Neuronal stem cell (in vitro differentiated cells): Measurements from ENCODE around the gene C2CD3.

Experiments used
- DNase-seq: peaks from one replicate; pipeline ENCODE4 v3.0.0-alpha.2; 2013; ENCODE audit warnings: low spot score
- H2AFZ ChIP-seq: one replicate; pipeline ENCODE4 v1.6.1; 2013; ENCODE audit warnings: mild to moderate bottlenecking, low read length, inconsistent platforms
- H2AK5ac ChIP-seq: 2 replicates; pipeline ENCODE4 v1.6.1; 2013; ENCODE audit warnings: low read depth, mild to moderate bottlenecking, inconsistent platforms, low read length, moderate library complexity, mixed read lengths
- H2BK120ac ChIP-seq: 2 replicates; pipeline ENCODE4 v1.6.1; 2013; ENCODE audit warnings: low read depth, mild to moderate bottlenecking, inconsistent platforms, low read length, moderate library complexity, mixed read lengths
- H2BK12ac ChIP-seq: one replicate; pipeline ENCODE4 v1.6.1; 2013; ENCODE audit warnings: low read length, inconsistent platforms
- H2BK15ac ChIP-seq: 2 replicates; pipeline ENCODE4 v1.6.1; 2013; ENCODE audit warnings: mild to moderate bottlenecking, low read length, inconsistent platforms, mixed read lengths
- H2BK5ac ChIP-seq: one replicate; pipeline ENCODE4 v1.6.1; 2013; ENCODE audit warnings: inconsistent platforms, mild to moderate bottlenecking, low read length, moderate library complexity
- H3K14ac ChIP-seq: one replicate; pipeline ENCODE4 v1.6.1; 2013; ENCODE audit warnings: low read length, inconsistent platforms
- H3K18ac ChIP-seq: 2 replicates; pipeline ENCODE4 v1.6.1; 2013; ENCODE audit warnings: low read length, inconsistent platforms
- H3K23ac ChIP-seq: 2 replicates; pipeline ENCODE4 v1.6.1; 2013; ENCODE audit warnings: low read depth, mild to moderate bottlenecking, mixed read lengths, low read length, inconsistent platforms; ENCODE audit not compliant: poor library complexity
- H3K27ac ChIP-seq: replicated peaks from 3 replicates; pipeline ENCODE4 v1.5.1; 2013; ENCODE audit warnings: low read length, inconsistent platforms
- H3K27me3 ChIP-seq, 3 experiments: 2 replicates each; pipeline ENCODE4 v1.6.1; 2013; ENCODE audit warnings: low read length in 3 of 3, mild to moderate bottlenecking in 2 of 3, inconsistent platforms in 1 of 3, low read depth in 1 of 3, mixed read lengths in 1 of 3, moderate library complexity in 1 of 3; ENCODE audit not compliant: control insufficient read depth in 3 of 3, insufficient read depth in 3 of 3
- H3K36me3 ChIP-seq, 2 donors: replicated peaks in 1 of 2; 2 replicates each; pipeline ENCODE4 v1.6.1; 2013; ENCODE audit warnings: low read length in 2 of 2; ENCODE audit not compliant: control insufficient read depth in 2 of 2, insufficient read depth in 2 of 2
- H3K4ac ChIP-seq: 2 replicates; pipeline ENCODE4 v1.6.1; 2013; ENCODE audit warnings: inconsistent platforms, mild to moderate bottlenecking, low read length, moderate library complexity
- H3K4me1 ChIP-seq, 2 donors: 1 replicate in 1 of 2; 2 replicates in 1 of 2; pipeline ENCODE4 v1.6.1; 2013; ENCODE audit warnings: low read length in 2 of 2, low read depth in 1 of 2; ENCODE audit not compliant: control insufficient read depth in 2 of 2, insufficient read depth in 1 of 2
- H3K4me2 ChIP-seq: one replicate; pipeline ENCODE4 v1.6.1; 2013; ENCODE audit warnings: mild to moderate bottlenecking, low read length, inconsistent platforms; ENCODE audit not compliant: insufficient read depth, poor library complexity, severe bottlenecking
- H3K4me3 ChIP-seq, 2 donors: 2 replicates each; pipeline ENCODE4 v1.5.1; 2013; ENCODE audit warnings: low read length in 2 of 2, mild to moderate bottlenecking in 2 of 2, inconsistent platforms in 1 of 2, moderate library complexity in 1 of 2
- H3K79me1 ChIP-seq: one replicate; pipeline ENCODE4 v1.6.1; 2013; ENCODE audit warnings: low read depth, mild to moderate bottlenecking, inconsistent platforms, low read length, moderate library complexity
- H3K9ac ChIP-seq: one replicate; pipeline ENCODE4 v1.6.1; 2013; ENCODE audit warnings: mild to moderate bottlenecking, low read depth, low read length, inconsistent platforms; ENCODE audit not compliant: poor library complexity
- H3K9me3 ChIP-seq, 2 donors: replicated peaks in 1 of 2; 2 replicates each; pipeline versions ENCODE3 to v1.6.1; 2013; ENCODE audit warnings: low read length in 2 of 2, mild to moderate bottlenecking in 2 of 2, inconsistent platforms in 1 of 2, low read depth in 1 of 2, mixed read lengths in 1 of 2, moderate library complexity in 1 of 2; ENCODE audit not compliant: control insufficient read depth in 2 of 2, insufficient read depth in 1 of 2
- H4K8ac ChIP-seq: one replicate; pipeline ENCODE4 v1.6.1; 2013; ENCODE audit warnings: low read depth, mild to moderate bottlenecking, inconsistent platforms, low read length, moderate library complexity
- H4K91ac ChIP-seq: one replicate; pipeline ENCODE4 v1.6.1; 2013; ENCODE audit warnings: low read length, low read depth, mild to moderate bottlenecking, inconsistent platforms; ENCODE audit not compliant: poor library complexity
- WGBS, 2 donors: extraction: QIAGEN DNeasy Blood & Tissue Kit; methylation state at CpG; one replicate each; pipeline ENCODE4 v1.1.7; 2013; ENCODE audit warnings: missing lambda C conversion rate in 2 of 2, mixed read lengths in 1 of 2; ENCODE audit not compliant: insufficient read length in 2 of 2, insufficient replicate concordance in 1 of 2; ENCODE audit errors: extremely low coverage in 2 of 2; 5-methylcytosine and 5-hydroxymethylcytosine counted together

C2CD3 gene

GRCh38 chr11:74001822-74002286 lies 168.9 kb downstream of the C2CD3 start:
- no peak overlapping the region for H3K4me2 ChIP-seq
- H3K18ac ChIP-seq: no peak overlapping the region
- no peak overlapping the region for H4K91ac ChIP-seq
- H2BK5ac ChIP-seq: no peak overlapping the region
- H3K27me3 ChIP-seq: no peaks in the 10 kb centered on the region
- no peak overlapping the region for H3K9ac ChIP-seq
- no peak overlapping the region for H2BK120ac ChIP-seq
- no peak overlapping the region for H3K4me3 ChIP-seq
- DNase-seq: no peak
- H3K4ac ChIP-seq: no peak overlapping the region
- H3K27ac ChIP-seq: no peak overlapping the region
- no peaks in the 10 kb centered on the region for H3K4me1 ChIP-seq
- H3K36me3 ChIP-seq: peaks cover 2 to 43% of the 10 kb centered on the region in 2 donors
- H4K8ac ChIP-seq: no peak overlapping the region
- H3K14ac ChIP-seq: no peak overlapping the region
- no peak overlapping the region for H2AFZ ChIP-seq
- H3K23ac ChIP-seq: no peak overlapping the region
- no peak overlapping the region for H2BK12ac ChIP-seq
- no peaks in the 10 kb centered on the region for H3K9me3 ChIP-seq
- H2BK15ac ChIP-seq: no peak overlapping the region
- WGBS, 2 donors: no CpG with 5 or more reads among the region's 7 CpGs
- no peak overlapping the region for H2AK5ac ChIP-seq
- H3K79me1 ChIP-seq: no peaks in the 10 kb centered on the region

GRCh38 chr11:74000307-74001133 lies 170.3 kb downstream of the C2CD3 start:
- H3K36me3 ChIP-seq: peaks cover 2 to 43% of the 10 kb centered on the region in 2 donors
- no peak overlapping the region for H2BK15ac ChIP-seq
- no peak overlapping the region for H3K4ac ChIP-seq
- H2AK5ac ChIP-seq: no peak overlapping the region
- H4K8ac ChIP-seq: no peak overlapping the region
- no peaks in the 10 kb centered on the region for H3K4me1 ChIP-seq
- H3K4me3 ChIP-seq: no peak overlapping the region
- no peak overlapping the region for H2BK5ac ChIP-seq
- no peak for DNase-seq
- H4K91ac ChIP-seq: no peak overlapping the region
- no peak overlapping the region for H2BK120ac ChIP-seq
- no peak overlapping the region for H2AFZ ChIP-seq
- no CpG with 5 or more reads among the region's 14 CpGs for WGBS, 2 donors
- no peak overlapping the region for H3K23ac ChIP-seq
- no peak overlapping the region for H2BK12ac ChIP-seq
- no peaks in the 10 kb centered on the region for H3K79me1 ChIP-seq
- no peak overlapping the region for H3K4me2 ChIP-seq
- no peak overlapping the region for H3K18ac ChIP-seq
- no peak overlapping the region for H3K9ac ChIP-seq
- no peak overlapping the region for H3K14ac ChIP-seq
- H3K27ac ChIP-seq: no peak overlapping the region
- no peaks in the 10 kb centered on the region for H3K27me3 ChIP-seq
- H3K9me3 ChIP-seq: no peaks in the 10 kb centered on the region

GRCh38 chr11:73999581-74000306 lies 171.1 kb downstream of the C2CD3 start:
- Histone ChIP-seq H2AFZ (no peak overlapping the region), H3K9me3 (no peaks in the 10 kb centered on the region), H3K14ac (no peak overlapping the region), H3K4me2 (no peak overlapping the region), H3K27me3 (no peaks in the 10 kb centered on the region), H3K4me1 (no peaks in the 10 kb centered on the region), H2BK12ac (no peak overlapping the region), H2BK15ac (no peak overlapping the region), H3K4me3 (no peak overlapping the region), H2AK5ac (no peak overlapping the region), H3K18ac (no peak overlapping the region), H3K27ac (no peak overlapping the region), H4K8ac (no peak overlapping the region), H3K23ac (no peak overlapping the region), H2BK120ac (no peak overlapping the region), H4K91ac (no peak overlapping the region), H3K79me1 (no peaks in the 10 kb centered on the region), H3K36me3 (peaks cover 2 to 36% of the 10 kb centered on the region in 2 donors), H2BK5ac (no peak overlapping the region), H3K4ac (no peak overlapping the region), H3K9ac (no peak overlapping the region)
- WGBS, 2 donors: no CpG with 5 or more reads among the region's 8 CpGs
- no peak for DNase-seq
